Testis (tissue), 2 donors: Measurements from ENCODE around the gene SRPX.

Source experiments
- POLR2A ChIP-seq: fragments of 450-650 bp; IDR thresholded peaks from one replicate; pipeline ENCODE4 v1.6.1; 2017; ENCODE audit warnings: antibody characterized with exemption, mild to moderate bottlenecking, moderate library complexity
- TF ChIP-seq, protein P1 (sequence below), 3 experiments: fragments of 450-650 bp in 2 of 3; fragments of 200-600 bp in 1 of 3; sonication (generic) in 1 of 3; IDR thresholded peaks; one replicate each; pipeline ENCODE4 v1.5.1; 2016 to 2019; ENCODE audit warnings: antibody characterized with exemption in 3 of 3, mild to moderate bottlenecking in 2 of 3, moderate library complexity in 1 of 3

DNA sequence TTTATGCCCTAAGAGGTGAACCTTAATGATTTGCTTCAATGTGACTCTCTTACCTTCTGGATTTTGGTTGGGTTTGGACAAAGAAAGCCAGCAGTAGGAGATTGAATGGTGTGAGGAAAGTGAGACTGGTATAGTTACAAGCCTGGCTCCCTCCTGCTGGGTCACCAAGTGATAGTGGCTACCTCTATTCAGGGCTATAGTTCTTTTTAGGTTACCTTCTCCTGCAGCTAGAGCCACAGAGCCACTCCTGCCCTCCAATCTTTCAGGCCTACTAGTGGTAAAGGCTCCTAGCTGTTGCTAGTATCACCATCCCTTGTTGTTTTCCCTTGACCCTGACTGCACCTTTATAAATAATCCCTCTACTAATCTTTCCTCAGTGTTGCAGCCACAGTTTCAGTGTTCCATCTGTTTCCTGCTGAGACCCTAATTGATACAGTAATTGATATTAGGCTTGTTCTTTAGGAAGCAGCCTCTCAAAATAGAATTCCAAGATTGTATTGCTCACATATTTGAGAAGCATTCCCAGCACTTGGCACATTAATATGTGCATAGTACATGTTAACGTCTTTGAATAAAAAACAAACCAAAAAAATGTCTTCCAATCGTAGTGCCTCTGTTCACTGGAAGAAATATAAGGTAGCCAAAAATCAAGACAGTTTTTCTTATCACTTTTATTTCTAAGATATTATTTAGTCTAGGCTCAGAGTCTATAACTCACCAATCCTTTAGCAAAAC lies 82.3 kb downstream of the SRPX start:
- TF ChIP-seq, protein P1, sequence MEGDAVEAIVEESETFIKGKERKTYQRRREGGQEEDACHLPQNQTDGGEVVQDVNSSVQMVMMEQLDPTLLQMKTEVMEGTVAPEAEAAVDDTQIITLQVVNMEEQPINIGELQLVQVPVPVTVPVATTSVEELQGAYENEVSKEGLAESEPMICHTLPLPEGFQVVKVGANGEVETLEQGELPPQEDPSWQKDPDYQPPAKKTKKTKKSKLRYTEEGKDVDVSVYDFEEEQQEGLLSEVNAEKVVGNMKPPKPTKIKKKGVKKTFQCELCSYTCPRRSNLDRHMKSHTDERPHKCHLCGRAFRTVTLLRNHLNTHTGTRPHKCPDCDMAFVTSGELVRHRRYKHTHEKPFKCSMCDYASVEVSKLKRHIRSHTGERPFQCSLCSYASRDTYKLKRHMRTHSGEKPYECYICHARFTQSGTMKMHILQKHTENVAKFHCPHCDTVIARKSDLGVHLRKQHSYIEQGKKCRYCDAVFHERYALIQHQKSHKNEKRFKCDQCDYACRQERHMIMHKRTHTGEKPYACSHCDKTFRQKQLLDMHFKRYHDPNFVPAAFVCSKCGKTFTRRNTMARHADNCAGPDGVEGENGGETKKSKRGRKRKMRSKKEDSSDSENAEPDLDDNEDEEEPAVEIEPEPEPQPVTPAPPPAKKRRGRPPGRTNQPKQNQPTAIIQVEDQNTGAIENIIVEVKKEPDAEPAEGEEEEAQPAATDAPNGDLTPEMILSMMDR (IDR thresholded peaks at IDR 0.05): no peak
- TF ChIP-seq POLR2A: no peak
